Tibial nerve (tissue), 3 donors: ENCODE measurements around the gene DPH5.

Experiments
- POLR2A ChIP-seq, 2 donors: fragments of 450-650 bp; IDR thresholded peaks; one replicate each; pipeline ENCODE4 v1.6.1; 2017; ENCODE audit warnings: antibody characterized with exemption in 2 of 2, mild to moderate bottlenecking in 2 of 2, moderate library complexity in 2 of 2
- TF ChIP-seq, protein P1 (sequence below), 5 experiments: fragments of 200-600 bp in 3 of 5; fragments of 450-650 bp in 2 of 5; sonication (generic) in 3 of 5; IDR thresholded peaks; one replicate each; pipeline ENCODE4 v1.5.1; 2016 to 2019; ENCODE audit warnings: antibody characterized with exemption in 5 of 5, mild to moderate bottlenecking in 3 of 5, moderate library complexity in 2 of 5

- TF ChIP-seq, protein P1, sequence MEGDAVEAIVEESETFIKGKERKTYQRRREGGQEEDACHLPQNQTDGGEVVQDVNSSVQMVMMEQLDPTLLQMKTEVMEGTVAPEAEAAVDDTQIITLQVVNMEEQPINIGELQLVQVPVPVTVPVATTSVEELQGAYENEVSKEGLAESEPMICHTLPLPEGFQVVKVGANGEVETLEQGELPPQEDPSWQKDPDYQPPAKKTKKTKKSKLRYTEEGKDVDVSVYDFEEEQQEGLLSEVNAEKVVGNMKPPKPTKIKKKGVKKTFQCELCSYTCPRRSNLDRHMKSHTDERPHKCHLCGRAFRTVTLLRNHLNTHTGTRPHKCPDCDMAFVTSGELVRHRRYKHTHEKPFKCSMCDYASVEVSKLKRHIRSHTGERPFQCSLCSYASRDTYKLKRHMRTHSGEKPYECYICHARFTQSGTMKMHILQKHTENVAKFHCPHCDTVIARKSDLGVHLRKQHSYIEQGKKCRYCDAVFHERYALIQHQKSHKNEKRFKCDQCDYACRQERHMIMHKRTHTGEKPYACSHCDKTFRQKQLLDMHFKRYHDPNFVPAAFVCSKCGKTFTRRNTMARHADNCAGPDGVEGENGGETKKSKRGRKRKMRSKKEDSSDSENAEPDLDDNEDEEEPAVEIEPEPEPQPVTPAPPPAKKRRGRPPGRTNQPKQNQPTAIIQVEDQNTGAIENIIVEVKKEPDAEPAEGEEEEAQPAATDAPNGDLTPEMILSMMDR (IDR thresholded peaks at IDR 0.05): no peak
- TF ChIP-seq POLR2A (IDR thresholded peaks at IDR 0.05): no peak
Observed at GRCh38 chr1:101004670-101005069, 20.9 kb downstream of the DPH5 start.
